GM19035 (cell line): ENCODE data around the gene TTLL5.
"Not testable (repeated sequence)": the region's sequence is repeated elsewhere in the genome, so short reads cannot be mapped to it uniquely, and the experiment has no call there.

Experiments
- ATAC-seq: cut with Tn5 transposase; IDR thresholded peaks from one replicate; pipeline ENCODE4 v1.9.1; 2021; ENCODE audit not compliant: unreplicated experiment

TTLL5 gene

GRCh38 chr14:75906680-75907280, 245.7 kb downstream of the TTLL5 start:
- no peak for ATAC-seq

- no peak for ATAC-seq
These were observed 246.8 kb downstream of the TTLL5 start for GRCh38 chr14:75907756-75908359.

- no peak for ATAC-seq
These were observed 248.6 kb downstream of the TTLL5 start for GRCh38 chr14:75909630-75910029.

- no peak for ATAC-seq
These were observed 249.0 kb downstream of the TTLL5 start for GRCh38 chr14:75910048-75910447.

GRCh38 chr14:75911883-75912282, 250.8 kb downstream of the TTLL5 start:
- no peak for ATAC-seq

GRCh38 chr14:75913183-75913582, 252.1 kb downstream of the TTLL5 start:
- no peak for ATAC-seq

- no peak for ATAC-seq
These were observed 254.0 kb downstream of the TTLL5 start for GRCh38 chr14:75915045-75915444.

GRCh38 chr14:75917322-75917945, 256.4 kb downstream of the TTLL5 start:
- ATAC-seq = no peak

GRCh38 chr14:75917946-75918335, 256.9 kb downstream of the TTLL5 start:
- no peak for ATAC-seq

- not testable (repeated sequence) for ATAC-seq
These were observed 259.4 kb downstream of the TTLL5 start for GRCh38 chr14:75920421-75920820.

GRCh38 chr14:75925141-75925840, 264.2 kb downstream of the TTLL5 start:
- ATAC-seq = not testable (repeated sequence)

GRCh38 chr14:75926431-75927115, 265.5 kb downstream of the TTLL5 start:
- ATAC-seq = no peak

- no peak for ATAC-seq
These were observed 266.6 kb downstream of the TTLL5 start for GRCh38 chr14:75927564-75928087.

- ATAC-seq = no peak
These were observed 267.7 kb downstream of the TTLL5 start for GRCh38 chr14:75928690-75929181.

GRCh38 chr14:75933712-75934296, 272.8 kb downstream of the TTLL5 start:
- ATAC-seq = no peak

- ATAC-seq = no peak
These were observed 274.1 kb downstream of the TTLL5 start for GRCh38 chr14:75934998-75935628.

- no peak for ATAC-seq
These were observed 278.2 kb downstream of the TTLL5 start for GRCh38 chr14:75939200-75939599.

GRCh38 chr14:75941030-75941429, 280.0 kb downstream of the TTLL5 start:
- no peak for ATAC-seq

- no peak for ATAC-seq
These were observed 283.7 kb downstream of the TTLL5 start for GRCh38 chr14:75944607-75945241.

- no peak for ATAC-seq
These were observed 285.7 kb downstream of the TTLL5 start for GRCh38 chr14:75946785-75947184.
